RWPE2 (cell line): Measurements from ENCODE around the gene ADAMTS10.
"Not testable (repeated sequence)": the region's sequence is repeated elsewhere in the genome, so short reads cannot be mapped to it uniquely, and the experiment has no call there.

Experiments
- ATAC-seq: fragments of 200-7000 bp; cut with Tn5 transposase; 3 replicates; pipeline ENCODE4 v1.9.1; 2021; ENCODE audit warnings: low read depth
- DNase-seq: peaks from one replicate; pipeline ENCODE4 v3.0.0-alpha.2; 2020; ENCODE audit warnings: low spot score
- H3K27ac ChIP-seq: fragments of 450-650 bp; 2 replicates; pipeline ENCODE4 v1.5.1; 2017; ENCODE audit warnings: mild to moderate bottlenecking; ENCODE audit not compliant: poor library complexity, severe bottlenecking
- H3K27me3 ChIP-seq: fragments of 250-450 bp; sonication (Bioruptor Pico); 2 replicates; pipeline ENCODE4 v1.5.1; 2021; ENCODE audit warnings: mild to moderate bottlenecking, moderate library complexity; ENCODE audit not compliant: insufficient read depth, poor library complexity, severe bottlenecking
- H3K36me3 ChIP-seq: fragments of 250-450 bp; sonication (Bioruptor Pico); 2 replicates; pipeline ENCODE4 v1.5.1; 2020; ENCODE audit warnings: low read depth, mild to moderate bottlenecking, moderate library complexity
- H3K4me1 ChIP-seq: fragments of 250-450 bp; sonication (Bioruptor Pico); 2 replicates; pipeline ENCODE4 v1.5.1; 2021; ENCODE audit warnings: mild to moderate bottlenecking, moderate library complexity; ENCODE audit not compliant: insufficient read depth, poor library complexity, severe bottlenecking
- H3K4me3 ChIP-seq: fragments of 250-450 bp; sonication (Bioruptor Pico); 2 replicates; pipeline ENCODE4 v1.5.1; 2021; ENCODE audit warnings: mild to moderate bottlenecking, moderate library complexity; ENCODE audit not compliant: severe bottlenecking
- H3K9me3 ChIP-seq: fragments of 250-450 bp; sonication (Bioruptor Pico); 2 replicates; pipeline ENCODE4 v1.5.1; 2021; ENCODE audit warnings: mild to moderate bottlenecking, moderate library complexity; ENCODE audit not compliant: severe bottlenecking
- CTCF ChIP-seq: fragments of 450-650 bp; IDR thresholded peaks from one replicate; pipeline ENCODE4 v1.5.1; 2017; ENCODE audit warnings: mild to moderate bottlenecking, moderate library complexity; ENCODE audit not compliant: poor library complexity, severe bottlenecking

The ADAMTS10 gene

DNA sequence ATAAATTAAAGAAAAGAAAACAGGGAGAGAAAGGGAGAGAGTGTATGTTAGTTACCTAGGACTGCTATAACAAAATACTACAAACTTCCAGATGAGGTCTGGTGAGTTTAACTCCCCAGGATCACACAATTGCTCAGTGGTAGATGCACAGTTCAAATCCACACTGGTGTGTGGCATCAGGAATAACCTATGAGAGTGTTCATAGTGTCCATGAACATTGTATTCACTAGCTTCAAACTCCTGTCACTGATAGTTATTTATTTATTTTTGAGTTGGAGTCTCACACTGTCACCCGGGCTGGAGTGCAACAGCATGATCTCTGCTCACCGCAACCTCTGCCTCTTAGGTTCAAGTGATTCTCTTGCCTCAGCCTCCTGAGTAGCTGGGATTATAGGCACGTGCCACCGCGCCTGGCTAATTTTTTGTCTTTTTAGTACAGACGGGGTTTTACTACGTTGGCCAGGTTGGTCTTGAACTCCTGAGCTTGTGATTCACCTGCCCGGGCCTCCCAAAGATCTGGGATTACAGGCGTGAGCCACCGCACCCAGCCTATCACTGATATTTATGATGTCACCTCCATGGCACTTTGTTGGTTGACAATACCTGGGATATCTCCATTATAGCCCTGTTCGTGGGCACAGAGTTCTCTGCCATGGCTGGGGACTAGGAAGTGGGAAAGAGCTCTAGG lies 19.6 kb upstream of the ADAMTS10 start, which contains the start of gene NFILZ:
TSS of gene NFILZ (plus strand) at position 638 of the 688 bp plus-strand sequence. CDS start 46,133 bp downstream, outside the sequence.
- ATAC-seq (no peak), DNase-seq (no peak)
- H3K4me3 ChIP-seq: no peak within 1 kb of the TSS
- H3K9me3 ChIP-seq: no peaks in the 10 kb centered on the region
- no peaks in the 10 kb centered on the region for H3K27me3 ChIP-seq
- H3K36me3 ChIP-seq: no peaks in the 10 kb centered on the region
- TF ChIP-seq CTCF: no peak
- no peaks in the 10 kb centered on the region for H3K4me1 ChIP-seq
- no peak within 1 kb of the TSS for H3K27ac ChIP-seq

DNA sequence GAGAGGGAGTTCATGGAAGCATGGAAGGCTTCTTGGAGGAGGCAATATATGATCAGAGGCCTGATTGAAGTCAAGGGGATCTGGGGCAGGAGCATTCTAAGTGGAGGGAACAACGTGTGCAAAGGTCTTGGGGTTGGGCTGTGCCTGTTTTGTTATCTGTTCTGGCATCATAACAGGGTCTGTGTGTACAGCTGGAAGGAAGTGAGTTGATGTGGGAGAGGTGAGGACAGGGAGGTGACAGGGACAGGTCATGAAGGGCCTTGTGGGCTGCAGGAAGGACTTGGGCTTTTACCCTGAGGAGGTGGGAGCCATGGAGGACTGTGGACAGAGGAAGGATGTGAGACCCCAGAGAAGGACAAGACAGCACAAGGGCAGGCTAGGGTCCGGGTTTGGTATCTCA lies 18.7 kb upstream of the ADAMTS10 start:
- no peak for ATAC-seq
- Histone ChIP-seq H3K4me3 (no peak overlapping the region), H3K27me3 (no peaks in the 10 kb centered on the region), H3K9me3 (no peaks in the 10 kb centered on the region), H3K36me3 (no peaks in the 10 kb centered on the region), H3K4me1 (no peaks in the 10 kb centered on the region), H3K27ac (no peak overlapping the region)
- no peak for DNase-seq
- TF ChIP-seq CTCF: no peak

GRCh38 chr19:8626842-8627241 lies 16.3 kb upstream of the ADAMTS10 start:
- TF ChIP-seq CTCF: no peak
- H3K9me3 ChIP-seq: no peaks in the 10 kb centered on the region
- H3K27ac ChIP-seq: no peak overlapping the region
- no peak for DNase-seq
- no peak for ATAC-seq
- no peak overlapping the region for H3K4me3 ChIP-seq
- H3K36me3 ChIP-seq: no peaks in the 10 kb centered on the region
- no peaks in the 10 kb centered on the region for H3K27me3 ChIP-seq
- H3K4me1 ChIP-seq: no peaks in the 10 kb centered on the region

DNA sequence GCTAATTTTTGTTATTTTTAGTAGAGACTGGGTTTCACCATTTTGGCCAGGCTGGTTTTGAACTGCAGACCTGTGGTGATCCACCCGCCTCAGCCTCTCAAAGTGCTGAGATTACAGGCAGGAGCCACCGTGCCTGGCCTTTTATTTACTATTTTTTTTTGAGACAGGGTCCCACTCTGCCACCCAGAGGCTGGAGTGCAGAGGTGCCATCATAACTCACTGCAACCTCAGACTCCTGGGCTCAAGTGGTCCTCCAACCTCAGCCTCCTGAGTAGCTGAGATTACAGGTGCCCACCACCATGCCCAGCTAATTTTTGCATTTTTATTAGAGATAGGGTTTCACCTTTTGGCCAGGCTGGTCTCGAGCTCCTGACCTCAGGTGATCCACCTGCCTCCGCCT lies 12.4 kb upstream of the ADAMTS10 start:
- DNase-seq, H3K9me3 ChIP-seq, H3K4me3 ChIP-seq, H3K4me1 ChIP-seq, ATAC-seq, H3K36me3 ChIP-seq, H3K27me3 ChIP-seq, H3K27ac ChIP-seq: not testable (repeated sequence)

DNA sequence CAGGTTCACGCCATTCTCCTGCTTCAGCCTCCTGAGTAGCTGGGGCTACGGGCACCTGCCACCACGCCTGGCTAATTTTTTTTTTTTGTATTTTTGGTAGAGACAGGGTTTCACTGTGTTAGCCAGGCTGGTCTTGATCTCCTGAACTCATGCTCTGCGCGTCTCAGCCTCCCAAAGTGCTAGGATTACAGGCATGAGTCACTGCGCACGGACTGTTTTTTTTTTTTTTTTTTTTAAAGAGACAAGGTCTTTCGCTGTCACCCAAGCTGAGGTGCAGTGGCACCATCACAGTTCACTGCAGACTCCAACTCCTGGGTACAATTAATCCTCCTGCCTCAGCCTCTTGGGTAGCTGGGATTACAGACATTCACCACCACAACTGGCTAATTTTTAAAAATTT lies 8.2 kb upstream of the ADAMTS10 start:
- Histone ChIP-seq H3K27ac (no peak overlapping the region), H3K4me3 (no peak overlapping the region), H3K9me3 (no peaks in the 10 kb centered on the region), H3K27me3 (no peaks in the 10 kb centered on the region), H3K4me1 (no peaks in the 10 kb centered on the region), H3K36me3 (no peaks in the 10 kb centered on the region)
- ATAC-seq (no peak), DNase-seq (no peak)
- TF ChIP-seq CTCF: no peak
